Upper lobe of left lung (tissue), 4 donors: Measurements from ENCODE around the gene VASH2.

Source experiments
- POLR2A ChIP-seq, 4 donors: fragments of 450-650 bp; IDR thresholded peaks; one replicate each; pipeline ENCODE4 v1.5.1; 2016 to 2017; ENCODE audit warnings: antibody characterized with exemption in 4 of 4, mild to moderate bottlenecking in 2 of 4
- POLR2AphosphoS5 ChIP-seq, 2 donors: sonication (generic); formaldehyde crosslinking; IDR thresholded peaks; one replicate each; pipeline ENCODE4 v1.5.1; 2017; ENCODE audit warnings: antibody characterized with exemption in 2 of 2
- TF ChIP-seq, protein P1 (sequence below), 6 experiments: fragments of 450-650 bp in 4 of 6; fragments of 200-600 bp in 2 of 6; sonication (generic) in 2 of 6; IDR thresholded peaks; one replicate each; pipeline ENCODE4 v1.5.1; 2016 to 2019; ENCODE audit warnings: antibody characterized with exemption in 6 of 6

GRCh38 chr1:212973426-212973825 is 23.1 kb downstream of the VASH2 start:
- TF ChIP-seq, protein P1, sequence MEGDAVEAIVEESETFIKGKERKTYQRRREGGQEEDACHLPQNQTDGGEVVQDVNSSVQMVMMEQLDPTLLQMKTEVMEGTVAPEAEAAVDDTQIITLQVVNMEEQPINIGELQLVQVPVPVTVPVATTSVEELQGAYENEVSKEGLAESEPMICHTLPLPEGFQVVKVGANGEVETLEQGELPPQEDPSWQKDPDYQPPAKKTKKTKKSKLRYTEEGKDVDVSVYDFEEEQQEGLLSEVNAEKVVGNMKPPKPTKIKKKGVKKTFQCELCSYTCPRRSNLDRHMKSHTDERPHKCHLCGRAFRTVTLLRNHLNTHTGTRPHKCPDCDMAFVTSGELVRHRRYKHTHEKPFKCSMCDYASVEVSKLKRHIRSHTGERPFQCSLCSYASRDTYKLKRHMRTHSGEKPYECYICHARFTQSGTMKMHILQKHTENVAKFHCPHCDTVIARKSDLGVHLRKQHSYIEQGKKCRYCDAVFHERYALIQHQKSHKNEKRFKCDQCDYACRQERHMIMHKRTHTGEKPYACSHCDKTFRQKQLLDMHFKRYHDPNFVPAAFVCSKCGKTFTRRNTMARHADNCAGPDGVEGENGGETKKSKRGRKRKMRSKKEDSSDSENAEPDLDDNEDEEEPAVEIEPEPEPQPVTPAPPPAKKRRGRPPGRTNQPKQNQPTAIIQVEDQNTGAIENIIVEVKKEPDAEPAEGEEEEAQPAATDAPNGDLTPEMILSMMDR (IDR thresholded peaks at IDR 0.05) = no peak
- no peak for TF ChIP-seq POLR2AphosphoS5 (IDR thresholded peaks at IDR 0.05)
- no peak for TF ChIP-seq POLR2A (IDR thresholded peaks at IDR 0.05)
